ENCODE measurements around the gene ATXN7L1.
A peak's percentile ranks its signal among the peaks of the same experiment; 100 is the strongest.
"Not testable (repeated sequence)": the region's sequence is repeated elsewhere in the genome, so short reads cannot be mapped to it uniquely, and the experiment has no call there.

Gene ATXN7L1

DNA sequence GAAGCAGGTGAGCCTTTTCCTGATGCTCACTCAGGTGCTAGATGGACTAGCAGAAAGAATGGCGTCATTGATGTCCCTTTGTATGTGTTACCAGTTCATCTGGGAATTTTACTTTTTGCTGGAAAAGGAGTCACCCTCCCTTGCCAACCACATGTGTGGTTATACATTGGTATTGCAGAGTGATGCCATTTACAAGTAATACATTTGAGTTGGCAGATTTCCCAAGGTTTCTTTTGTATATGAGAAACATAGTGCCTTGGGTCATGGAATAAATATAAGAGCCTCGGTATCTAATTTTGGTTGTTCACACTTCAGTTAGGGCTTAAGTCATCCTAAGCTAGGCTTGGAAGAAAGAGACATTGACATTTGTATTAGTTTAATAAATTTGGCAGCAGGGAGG is 10.4 kb upstream of the ATXN7L1 start:
- H3K9ac ChIP-seq (ENCODE audit: low read depth, low read length): no peak overlapping the region
- H3K27me3 ChIP-seq (ENCODE audit: control insufficient read depth, insufficient read depth, low read length): no peaks in the 10 kb centered on the region
- H3K4me1 ChIP-seq (ENCODE audit: control insufficient read depth, insufficient read depth, low read length): peaks cover 3% of the 10 kb centered on the region
- H3K4me3 ChIP-seq (ENCODE audit: low read depth, low read length): no peak overlapping the region
- no peaks in the 10 kb centered on the region for H3K36me3 ChIP-seq (ENCODE audit: control insufficient read depth, insufficient read depth, low read length)
- no peaks in the 10 kb centered on the region for H3K9me3 ChIP-seq (ENCODE audit: control insufficient read depth, insufficient read depth, low read length)

DNA sequence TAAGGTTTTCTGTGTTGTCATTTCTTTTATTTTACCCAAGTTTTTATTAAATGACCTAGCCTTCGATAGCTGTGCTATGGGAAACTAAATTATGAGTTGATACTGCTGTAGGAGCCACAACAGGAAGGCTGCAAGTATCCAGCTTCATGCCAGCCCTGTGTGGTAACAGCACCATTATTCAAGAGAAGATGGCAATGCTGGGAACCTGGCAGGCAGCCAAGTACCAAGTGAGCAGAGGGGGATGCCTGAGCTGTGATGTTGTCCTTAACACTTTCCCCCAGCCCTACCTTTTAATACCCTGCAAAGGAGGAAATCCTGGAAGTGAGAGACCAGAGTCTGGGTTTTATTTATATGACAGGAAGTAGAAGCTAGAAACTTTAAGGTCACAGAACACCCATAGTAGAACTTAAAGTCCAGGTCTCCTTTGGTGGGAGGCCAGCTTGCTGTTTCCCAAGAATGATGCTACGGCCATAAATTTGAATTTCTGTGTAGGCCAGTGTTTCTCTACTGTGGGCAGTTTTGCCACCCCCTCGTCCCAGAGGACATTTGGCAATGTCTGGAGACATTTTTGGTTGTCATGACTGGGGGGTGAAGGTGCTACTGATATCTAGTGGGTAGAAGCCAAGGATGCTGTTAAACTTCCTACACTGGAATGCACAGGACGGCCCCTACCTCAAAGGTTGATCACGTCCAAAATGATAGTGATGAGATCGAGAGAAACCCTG is 9.2 kb upstream of the ATXN7L1 start:
- Histone ChIP-seq H3K4me3 (ENCODE audit: low read depth, low read length) (no peak overlapping the region), H3K27me3 (ENCODE audit: control insufficient read depth, insufficient read depth, low read length) (no peaks in the 10 kb centered on the region), H3K9me3 (ENCODE audit: control insufficient read depth, insufficient read depth, low read length) (no peaks in the 10 kb centered on the region), H3K36me3 (ENCODE audit: control insufficient read depth, insufficient read depth, low read length) (no peaks in the 10 kb centered on the region), H3K4me1 (ENCODE audit: control insufficient read depth, insufficient read depth, low read length) (peaks cover 5% of the 10 kb centered on the region), H3K9ac (ENCODE audit: low read depth, low read length) (no peak overlapping the region)

DNA sequence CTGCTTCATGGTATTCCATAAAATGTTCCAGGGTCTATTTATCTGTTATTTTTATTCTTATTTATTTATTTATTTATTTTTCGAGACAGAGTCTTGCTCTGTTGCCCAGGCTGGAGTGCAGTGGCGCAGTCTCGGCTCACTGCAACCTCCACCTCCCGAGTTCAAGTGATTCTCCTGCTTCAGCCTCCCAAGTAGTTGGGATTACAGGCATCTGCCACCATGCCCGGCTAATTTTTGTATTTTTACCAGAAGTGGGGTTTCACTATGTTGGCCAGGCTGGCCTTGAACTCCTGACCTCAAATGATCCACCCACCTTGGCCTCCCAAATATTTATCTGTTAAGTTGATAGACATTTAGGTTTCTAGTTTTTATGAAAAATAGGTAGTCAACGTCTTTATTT is 6.8 kb upstream of the ATXN7L1 start:
- not testable (repeated sequence) for H3K9ac ChIP-seq (ENCODE audit: low read depth, low read length); H3K27me3 ChIP-seq (ENCODE audit: control insufficient read depth, insufficient read depth, low read length); H3K4me3 ChIP-seq (ENCODE audit: low read depth, low read length); H3K36me3 ChIP-seq (ENCODE audit: control insufficient read depth, insufficient read depth, low read length); H3K9me3 ChIP-seq (ENCODE audit: control insufficient read depth, insufficient read depth, low read length)
- peaks cover 15% of the 10 kb centered on the region for H3K4me1 ChIP-seq (ENCODE audit: control insufficient read depth, insufficient read depth, low read length)

DNA sequence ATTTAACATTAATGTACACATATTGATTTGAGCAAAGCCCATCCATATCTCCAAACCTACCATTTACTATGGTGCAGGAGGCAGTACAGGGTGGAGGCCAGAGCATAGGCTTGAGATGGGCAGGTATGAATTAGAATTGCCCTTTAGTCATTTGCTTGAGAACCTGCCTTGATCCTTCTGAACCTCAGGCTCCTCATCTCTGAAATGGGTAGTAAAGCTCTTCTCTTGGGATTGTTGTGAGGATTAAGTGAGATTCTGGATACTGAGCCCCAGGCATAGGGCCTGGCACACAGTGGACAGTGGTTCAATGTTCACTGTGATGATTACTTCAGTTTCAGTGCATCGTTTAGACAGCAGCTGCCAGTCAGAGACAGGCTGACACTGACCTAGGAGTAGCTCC is 5.0 kb upstream of the ATXN7L1 start:
- H3K4me3 ChIP-seq (ENCODE audit: low read depth, low read length): no peak overlapping the region
- no peaks in the 10 kb centered on the region for H3K36me3 ChIP-seq (ENCODE audit: control insufficient read depth, insufficient read depth, low read length)
- no peak overlapping the region for H3K9ac ChIP-seq (ENCODE audit: low read depth, low read length)
- no peaks in the 10 kb centered on the region for H3K9me3 ChIP-seq (ENCODE audit: control insufficient read depth, insufficient read depth, low read length)
- H3K4me1 ChIP-seq (ENCODE audit: control insufficient read depth, insufficient read depth, low read length): peaks cover 14% of the 10 kb centered on the region
- H3K27me3 ChIP-seq (ENCODE audit: control insufficient read depth, insufficient read depth, low read length): peaks cover 16% of the 10 kb centered on the region

DNA sequence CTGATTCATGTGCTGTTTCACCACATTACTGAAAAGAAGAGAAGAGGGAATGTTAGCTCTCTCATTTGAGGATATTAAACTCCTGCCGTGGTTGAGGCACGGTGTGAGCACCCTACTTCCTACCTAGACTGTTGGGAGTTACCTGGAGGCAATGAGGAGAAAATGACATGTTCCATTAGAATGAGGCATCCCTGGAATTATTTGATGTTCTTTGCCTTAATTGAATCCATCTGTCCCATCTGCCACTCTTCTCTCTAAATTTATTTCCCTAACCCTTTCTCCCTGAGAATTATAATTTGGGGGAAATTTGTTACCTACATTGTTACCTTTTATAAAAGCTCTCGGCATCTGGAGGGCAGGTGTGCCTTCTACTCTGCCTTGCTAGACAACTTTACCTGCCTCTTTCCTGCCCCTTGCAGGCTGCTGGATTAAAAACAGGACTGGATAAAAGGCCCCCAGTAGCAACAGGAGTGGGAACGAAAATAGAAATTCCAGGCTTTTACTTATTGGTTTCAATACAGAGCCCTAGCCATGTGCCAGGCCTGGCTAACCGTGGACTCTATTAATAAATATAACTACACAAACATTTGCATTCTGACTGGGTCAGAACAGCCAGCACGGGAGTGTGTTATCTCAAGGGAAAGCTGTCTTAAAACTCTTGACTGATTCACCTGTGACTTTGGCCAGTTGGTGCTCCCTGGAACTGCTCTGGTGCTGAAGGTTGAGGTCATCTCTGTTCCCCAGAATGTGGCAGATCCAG is 4.4 kb upstream of the ATXN7L1 start:
- Histone ChIP-seq H3K27me3 (ENCODE audit: control insufficient read depth, insufficient read depth, low read length) (peaks cover 16% of the 10 kb centered on the region), H3K4me3 (ENCODE audit: low read depth, low read length) (no peak overlapping the region), H3K36me3 (ENCODE audit: control insufficient read depth, insufficient read depth, low read length) (no peaks in the 10 kb centered on the region), H3K9me3 (ENCODE audit: control insufficient read depth, insufficient read depth, low read length) (no peaks in the 10 kb centered on the region), H3K9ac (ENCODE audit: low read depth, low read length) (no peak overlapping the region), H3K4me1 (ENCODE audit: control insufficient read depth, insufficient read depth, low read length) (peaks cover 14% of the 10 kb centered on the region)

DNA sequence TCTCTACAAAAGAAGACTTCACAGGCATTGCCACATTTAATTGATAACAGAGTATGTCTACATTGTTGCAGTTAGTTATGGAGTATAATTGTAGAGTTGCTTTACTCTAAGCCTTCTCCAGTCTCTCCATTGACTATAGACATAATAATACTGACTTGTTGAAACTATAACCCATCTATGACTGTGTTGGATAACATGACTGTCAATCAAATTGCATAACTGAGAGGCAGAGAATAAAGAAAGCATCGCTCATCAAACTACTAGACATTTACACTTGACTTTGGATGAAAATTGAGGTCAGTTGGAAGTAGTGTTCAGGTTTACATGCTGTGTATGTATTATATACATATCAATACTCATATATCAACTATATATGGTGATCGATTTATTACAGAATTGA is 3.4 kb upstream of the ATXN7L1 start:
- Histone ChIP-seq H3K9ac (ENCODE audit: low read depth, low read length) (no peak overlapping the region), H3K4me3 (ENCODE audit: low read depth, low read length) (no peak overlapping the region), H3K36me3 (ENCODE audit: control insufficient read depth, insufficient read depth, low read length) (no peaks in the 10 kb centered on the region), H3K9me3 (ENCODE audit: control insufficient read depth, insufficient read depth, low read length) (no peaks in the 10 kb centered on the region), H3K27me3 (ENCODE audit: control insufficient read depth, insufficient read depth, low read length) (peaks cover 16% of the 10 kb centered on the region), H3K4me1 (ENCODE audit: control insufficient read depth, insufficient read depth, low read length) (peaks cover 17% of the 10 kb centered on the region)

DNA sequence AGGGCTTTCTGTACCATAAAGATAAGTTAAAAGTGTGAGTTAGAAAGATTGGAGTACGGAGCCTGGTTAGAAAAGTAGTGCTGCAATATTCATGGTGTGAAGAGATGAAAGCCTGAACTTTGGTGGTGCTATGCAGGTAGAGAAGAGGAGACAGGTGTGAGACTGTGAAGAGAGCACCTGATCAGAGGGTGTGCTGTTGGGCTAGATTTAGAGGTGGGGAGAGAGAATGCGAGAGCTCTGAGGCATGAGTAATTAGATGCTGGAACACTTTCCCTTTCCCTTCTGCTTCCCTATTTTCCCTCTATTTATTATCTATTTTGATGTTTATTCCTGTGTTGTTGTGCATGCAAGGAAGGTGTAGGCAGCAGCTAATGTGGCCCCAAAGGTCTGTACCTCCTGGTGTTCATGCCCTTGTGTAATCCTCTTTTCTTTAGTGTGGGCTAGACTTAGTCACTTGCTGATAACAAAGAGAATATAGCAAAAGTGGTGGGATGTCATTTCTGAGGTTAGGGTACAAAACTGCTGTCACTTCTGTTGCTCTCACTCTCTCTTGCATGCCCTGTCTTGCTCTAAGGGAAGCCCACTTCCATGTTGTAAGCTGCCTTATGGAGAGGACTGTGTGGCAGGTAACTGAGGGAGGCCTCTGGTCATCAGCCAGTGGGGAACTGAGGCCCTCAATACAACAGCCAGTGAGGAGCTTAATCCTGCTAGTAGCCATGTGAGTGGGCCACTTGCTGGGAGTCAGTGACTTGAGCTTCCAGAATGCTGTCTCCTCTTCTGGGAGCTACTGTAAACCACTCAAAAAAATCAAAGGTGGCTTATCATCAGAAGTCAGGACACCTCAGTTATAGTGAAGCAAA is 2.6 kb upstream of the ATXN7L1 start:
- peaks cover 17% of the 10 kb centered on the region for H3K4me1 ChIP-seq (ENCODE audit: control insufficient read depth, insufficient read depth, low read length)
- no peaks in the 10 kb centered on the region for H3K36me3 ChIP-seq (ENCODE audit: control insufficient read depth, insufficient read depth, low read length)
- H3K9me3 ChIP-seq (ENCODE audit: control insufficient read depth, insufficient read depth, low read length): no peaks in the 10 kb centered on the region
- H3K27me3 ChIP-seq (ENCODE audit: control insufficient read depth, insufficient read depth, low read length): peaks cover 16% of the 10 kb centered on the region
- H3K4me3 ChIP-seq (ENCODE audit: low read depth, low read length): peak overlapping the region; percentile 77
- H3K9ac ChIP-seq (ENCODE audit: low read depth, low read length): no peak overlapping the region

DNA sequence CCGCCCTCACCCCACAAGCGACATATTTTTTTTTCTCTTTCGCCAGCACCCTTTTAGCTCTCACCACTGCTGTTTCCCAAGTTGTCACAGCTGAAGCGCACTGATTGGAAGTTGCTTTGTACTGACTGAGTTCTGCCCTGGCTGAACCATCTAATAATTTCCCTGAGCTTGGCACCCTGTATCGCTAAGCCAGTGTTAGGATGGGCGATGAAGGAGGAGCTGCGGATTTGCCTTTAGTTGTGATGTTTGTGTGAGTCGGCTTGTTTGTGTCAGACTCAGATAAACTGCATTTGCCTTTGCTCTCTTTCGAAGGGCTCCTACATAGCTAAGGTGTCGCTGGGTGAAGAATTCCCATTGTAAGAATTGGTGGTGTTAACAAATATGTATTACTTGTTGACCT is 1.3 kb upstream of the ATXN7L1 start:
- H3K4me1 ChIP-seq (ENCODE audit: control insufficient read depth, insufficient read depth, low read length): peaks cover 17% of the 10 kb centered on the region
- peak overlapping the region; percentile 77 for H3K4me3 ChIP-seq (ENCODE audit: low read depth, low read length)

DNA sequence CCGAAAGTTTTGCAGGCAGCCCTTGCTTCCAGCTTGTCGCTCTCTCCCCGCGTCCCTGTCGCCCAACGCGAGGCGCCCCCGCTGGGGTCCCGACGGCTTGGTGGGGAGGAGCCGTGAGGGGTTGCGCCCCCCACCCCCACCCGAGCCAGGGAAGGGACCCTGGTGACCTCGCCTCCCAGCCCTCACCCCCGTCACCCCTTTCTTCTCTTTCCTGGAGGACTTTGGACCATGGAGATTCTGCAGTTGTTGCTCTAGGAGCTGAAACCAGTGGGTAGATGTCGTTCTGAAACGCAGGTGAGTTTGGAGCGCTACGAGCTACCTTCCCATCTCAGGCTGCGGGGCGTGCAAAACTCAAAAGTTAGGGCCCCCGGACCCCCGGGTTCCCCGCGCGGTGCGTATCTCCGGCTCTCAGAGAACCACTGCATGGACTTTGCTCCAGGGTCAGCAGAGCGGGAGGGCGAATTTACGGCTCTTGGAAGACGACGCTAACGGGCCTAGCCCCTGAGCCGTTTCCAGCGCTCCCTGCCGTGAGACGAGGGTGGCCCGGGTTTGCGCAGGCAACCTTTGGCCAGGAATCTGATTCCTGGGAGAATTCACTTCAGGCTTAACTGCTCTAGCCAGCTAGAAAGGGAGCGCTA is 684 bp upstream of the ATXN7L1 start:
- H3K4me3 ChIP-seq (ENCODE audit: low read depth, low read length): peak overlapping the region; percentile 77
- H3K4me1 ChIP-seq (ENCODE audit: control insufficient read depth, insufficient read depth, low read length): peaks cover 17% of the 10 kb centered on the region
- peaks cover 16% of the 10 kb centered on the region for H3K27me3 ChIP-seq (ENCODE audit: control insufficient read depth, insufficient read depth, low read length)
- peak overlapping the region; percentile 39 for H3K9ac ChIP-seq (ENCODE audit: low read depth, low read length)
- H3K9me3 ChIP-seq (ENCODE audit: control insufficient read depth, insufficient read depth, low read length): no peaks in the 10 kb centered on the region
- H3K36me3 ChIP-seq (ENCODE audit: control insufficient read depth, insufficient read depth, low read length): no peaks in the 10 kb centered on the region

More for the DNA sequence above, 1.3 kb upstream of the ATXN7L1 start:
- H3K27me3 ChIP-seq (ENCODE audit: control insufficient read depth, insufficient read depth, low read length): peaks cover 16% of the 10 kb centered on the region
- no peaks in the 10 kb centered on the region for H3K9me3 ChIP-seq (ENCODE audit: control insufficient read depth, insufficient read depth, low read length)
- H3K9ac ChIP-seq (ENCODE audit: low read depth, low read length): peak overlapping the region; percentile 39
- H3K36me3 ChIP-seq (ENCODE audit: control insufficient read depth, insufficient read depth, low read length): no peaks in the 10 kb centered on the region

DNA sequence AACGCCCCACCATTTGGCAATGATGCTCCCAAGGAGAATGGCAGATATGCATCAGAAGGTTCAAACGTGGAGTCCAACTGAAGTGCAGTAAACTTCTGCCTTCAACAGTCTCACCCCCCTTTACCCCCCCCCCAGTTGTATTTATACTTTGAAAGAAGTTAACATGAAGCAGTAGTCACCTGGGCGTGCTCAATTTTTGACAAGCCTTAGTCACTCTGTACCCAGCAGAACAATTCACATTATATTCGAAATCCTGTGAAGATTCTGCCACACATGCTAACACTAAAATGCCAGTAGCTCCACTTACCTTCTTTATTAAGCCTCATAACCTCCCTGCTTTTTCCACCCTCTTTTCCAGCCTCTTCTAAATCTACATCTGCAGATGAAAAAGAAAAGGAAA is 894 bp downstream of the ATXN7L1 start:
- Histone ChIP-seq H3K9me3 (ENCODE audit: control insufficient read depth, insufficient read depth, low read length) (no peaks in the 10 kb centered on the region), H3K9ac (ENCODE audit: low read depth, low read length) (peak overlapping the region; percentile 99), H3K27me3 (ENCODE audit: control insufficient read depth, insufficient read depth, low read length) (peaks cover 16% of the 10 kb centered on the region)

DNA sequence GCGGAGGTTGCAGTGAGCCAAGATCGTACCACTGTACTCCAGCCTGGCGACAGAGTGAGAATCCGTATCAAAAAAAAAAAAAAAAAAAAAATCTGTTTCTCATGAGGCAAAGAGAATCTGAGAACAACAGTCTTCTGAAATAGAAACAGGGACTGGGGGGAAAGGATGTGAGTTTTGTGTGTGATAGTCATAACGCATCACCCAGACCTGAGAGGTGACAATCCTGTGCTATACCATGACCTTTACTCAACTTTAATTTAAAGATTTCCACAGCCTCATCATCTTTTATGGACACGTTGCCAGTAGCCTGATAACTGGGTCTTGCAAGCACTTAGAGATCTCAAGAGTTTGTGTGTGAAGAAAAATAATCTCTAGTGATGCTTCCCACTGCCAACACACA is 2.3 kb downstream of the ATXN7L1 start:
- Histone ChIP-seq H3K27me3 (ENCODE audit: control insufficient read depth, insufficient read depth, low read length) (peaks cover 16% of the 10 kb centered on the region), H3K4me3 (ENCODE audit: low read depth, low read length) (no peak overlapping the region), H3K36me3 (ENCODE audit: control insufficient read depth, insufficient read depth, low read length) (no peaks in the 10 kb centered on the region), H3K4me1 (ENCODE audit: control insufficient read depth, insufficient read depth, low read length) (peaks cover 11% of the 10 kb centered on the region), H3K9me3 (ENCODE audit: control insufficient read depth, insufficient read depth, low read length) (no peaks in the 10 kb centered on the region), H3K9ac (ENCODE audit: low read depth, low read length) (no peak overlapping the region)

More for the DNA sequence above, 894 bp downstream of the ATXN7L1 start:
- Histone ChIP-seq H3K36me3 (ENCODE audit: control insufficient read depth, insufficient read depth, low read length) (no peaks in the 10 kb centered on the region), H3K4me1 (ENCODE audit: control insufficient read depth, insufficient read depth, low read length) (peaks cover 14% of the 10 kb centered on the region), H3K4me3 (ENCODE audit: low read depth, low read length) (peak overlapping the region; percentile 97)
